Activated CD8-positive, alpha-beta memory T cell treated with anti-CD3 and anti-CD28 coated beads, Interleukin-2, amount 50 U/mL, for 24 hours (primary cell): ENCODE data around the gene EMB.
"Not testable (repeated sequence)": the region's sequence is repeated elsewhere in the genome, so short reads cannot be mapped to it uniquely, and the experiment has no call there.

Experiments used
- DNase-seq: peaks from one replicate; pipeline ENCODE4 v3.0.0-alpha.2; 2020; ENCODE audit errors: extremely low read depth

EMB gene, protein sequence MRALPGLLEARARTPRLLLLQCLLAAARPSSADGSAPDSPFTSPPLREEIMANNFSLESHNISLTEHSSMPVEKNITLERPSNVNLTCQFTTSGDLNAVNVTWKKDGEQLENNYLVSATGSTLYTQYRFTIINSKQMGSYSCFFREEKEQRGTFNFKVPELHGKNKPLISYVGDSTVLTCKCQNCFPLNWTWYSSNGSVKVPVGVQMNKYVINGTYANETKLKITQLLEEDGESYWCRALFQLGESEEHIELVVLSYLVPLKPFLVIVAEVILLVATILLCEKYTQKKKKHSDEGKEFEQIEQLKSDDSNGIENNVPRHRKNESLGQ

DNA sequence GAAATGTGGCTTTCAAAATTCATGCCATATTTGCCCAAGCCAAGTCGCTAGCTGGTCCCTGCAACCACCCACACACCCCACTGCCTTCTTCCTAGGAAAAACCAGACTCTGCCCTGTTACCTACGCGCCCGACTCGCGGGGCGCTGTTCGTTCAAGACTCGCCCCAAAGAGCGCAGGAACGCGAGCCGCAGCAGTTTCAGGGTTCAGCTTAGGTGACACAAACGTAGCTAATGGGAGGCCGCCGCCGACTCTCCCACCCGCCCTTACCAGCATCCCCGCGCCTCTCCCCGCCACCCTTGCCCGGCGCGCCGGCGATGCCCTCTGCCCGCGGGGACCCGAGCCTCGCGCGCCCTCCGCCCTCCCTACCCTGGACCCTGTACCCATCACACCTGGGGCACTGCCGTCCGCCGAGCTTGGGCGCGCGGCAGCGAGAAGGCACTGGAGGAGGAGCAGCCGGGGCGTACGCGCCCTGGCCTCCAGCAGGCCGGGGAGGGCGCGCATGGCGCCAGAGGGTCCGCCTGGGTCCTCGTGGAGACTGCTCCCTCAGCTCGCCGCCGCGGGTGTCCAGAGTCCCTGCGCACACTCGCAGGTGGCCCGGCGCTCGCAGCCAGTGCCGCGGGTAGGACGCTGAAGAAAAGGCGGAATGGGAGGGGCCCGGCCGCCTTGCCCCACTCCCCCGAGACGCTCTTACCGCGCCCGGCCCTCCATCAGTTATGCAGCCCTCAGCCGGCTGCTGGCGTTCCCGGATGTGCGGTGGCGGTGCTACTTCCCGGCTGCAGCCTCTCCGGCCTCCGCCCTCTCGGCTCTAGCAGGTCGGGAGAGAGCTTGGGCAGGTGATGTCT is at the start of gene EMB:
Gene EMB, minus strand, starts transcription at position 638 of the 842 bp plus-strand sequence. Its CDS starts 137 bp downstream, at position 501.
- DNase-seq = peak; percentile 52

DNA sequence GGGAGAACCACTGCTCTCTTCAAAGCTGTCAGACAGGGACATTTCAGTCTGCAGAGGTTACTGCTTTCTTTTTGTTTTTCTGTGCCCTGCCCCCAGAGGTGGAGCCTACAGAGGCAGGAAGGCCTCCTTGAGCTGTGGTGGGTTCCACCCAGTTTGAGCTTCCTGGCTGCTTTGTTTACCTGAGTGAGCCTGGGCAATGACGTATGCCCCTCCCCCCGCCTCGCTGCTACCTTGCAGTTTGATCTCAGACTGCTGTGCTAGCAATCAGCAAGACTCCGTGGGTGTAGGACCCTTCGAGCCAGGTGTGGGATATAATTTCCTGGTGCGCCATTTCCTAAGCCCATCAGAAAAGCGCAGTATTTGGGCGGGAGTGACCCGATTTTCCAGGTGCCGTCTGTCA is 48.4 kb upstream of the EMB start:
- not testable (repeated sequence) for DNase-seq

DNA sequence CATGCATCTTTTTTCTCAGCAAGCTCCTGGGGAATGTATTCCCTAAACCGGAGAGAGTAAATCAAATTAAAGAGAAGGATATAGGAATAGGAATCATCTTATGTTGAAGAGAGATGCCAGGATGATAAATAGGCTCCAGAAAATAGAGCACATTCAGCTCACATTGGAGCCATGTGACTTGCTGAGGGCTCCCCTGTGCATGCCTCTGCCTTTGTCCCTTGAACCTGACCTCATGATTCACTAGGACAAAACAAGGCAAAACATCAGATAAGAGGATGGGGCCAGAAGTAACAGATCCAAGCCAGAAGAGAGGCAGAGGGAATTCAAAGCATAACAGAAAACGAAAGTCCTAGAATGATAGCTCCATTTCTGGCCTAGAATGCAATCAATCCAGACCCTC is 37.7 kb upstream of the EMB start:
- not testable (repeated sequence) for DNase-seq

DNA sequence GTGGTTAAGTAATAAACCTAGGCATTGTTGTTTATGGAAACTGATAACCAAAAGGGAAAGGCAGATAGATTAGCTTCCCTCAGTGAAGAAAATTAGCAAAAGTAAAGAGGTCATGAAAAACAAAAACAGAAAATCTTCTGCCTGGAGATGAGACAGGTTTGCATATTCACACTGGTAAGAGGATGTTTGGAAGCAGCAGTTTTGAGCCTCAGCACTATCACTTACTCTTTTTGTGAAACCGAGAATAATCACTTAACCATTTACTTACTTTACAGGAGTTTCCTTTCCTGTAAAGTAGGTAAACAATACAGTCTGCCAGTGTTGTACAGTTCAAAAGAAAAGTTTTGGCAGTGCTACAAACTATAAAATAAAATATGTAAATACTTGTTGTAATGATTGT is 35.5 kb upstream of the EMB start:
- DNase-seq = no peak

DNA sequence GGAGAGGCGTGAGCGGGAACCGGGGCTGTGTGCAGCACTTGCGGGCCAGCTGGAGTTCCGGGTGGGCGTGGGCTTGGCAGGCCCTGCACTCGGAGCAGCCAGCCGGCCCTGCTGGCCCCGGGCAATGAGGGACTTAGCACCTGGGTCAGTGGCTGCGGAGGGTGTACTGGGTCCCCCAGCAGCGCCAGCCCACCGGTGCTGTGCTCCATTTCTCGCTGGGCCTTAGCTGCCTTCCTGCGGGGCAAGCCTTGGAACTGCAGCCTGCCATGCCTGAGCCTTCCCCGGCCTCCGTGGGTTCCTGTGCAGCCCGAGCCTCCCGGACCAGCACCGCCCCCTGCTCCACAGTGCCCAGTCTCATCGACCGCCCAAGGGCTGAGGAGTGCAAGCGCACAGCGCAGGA is 23.9 kb upstream of the EMB start:
- DNase-seq = not testable (repeated sequence)

DNA sequence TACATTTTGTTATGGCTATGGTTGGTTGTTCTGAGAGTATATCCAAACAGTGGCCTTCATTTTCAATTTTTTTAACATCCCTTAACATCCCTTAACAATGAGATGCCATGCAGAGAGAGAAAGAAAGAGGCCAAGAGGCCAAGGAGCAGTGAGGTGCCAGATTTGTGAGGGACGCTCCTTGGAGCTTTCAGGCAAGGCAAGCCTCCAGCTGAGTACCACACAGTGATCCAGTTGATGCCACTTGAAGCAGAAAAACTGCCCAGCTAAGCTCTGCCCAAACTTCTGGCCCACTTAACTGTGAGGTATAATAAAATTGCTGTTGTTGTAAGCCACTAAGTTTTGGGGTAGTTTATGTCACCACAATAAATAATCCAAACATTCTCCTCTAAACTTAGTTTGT is 22.6 kb upstream of the EMB start:
- no peak for DNase-seq

DNA sequence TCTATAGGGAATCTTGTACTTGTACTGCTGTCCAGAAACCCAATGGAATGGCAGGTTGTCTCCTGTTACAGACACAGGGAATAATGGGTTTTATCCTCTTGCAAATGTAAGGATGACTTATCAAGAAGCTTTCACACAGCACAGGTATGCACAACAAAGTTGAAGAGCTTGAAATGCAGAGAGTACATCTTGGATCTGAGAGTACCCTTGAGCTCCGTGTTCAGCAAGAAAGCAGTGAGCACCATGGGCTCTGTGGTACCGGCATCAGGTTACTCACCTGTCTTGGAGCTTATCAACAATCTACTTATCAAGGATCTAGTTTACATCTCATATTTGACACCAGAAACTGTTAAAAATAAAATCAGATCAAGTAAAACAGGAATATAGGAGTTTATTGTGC is 22.0 kb upstream of the EMB start:
- DNase-seq = no peak

DNA sequence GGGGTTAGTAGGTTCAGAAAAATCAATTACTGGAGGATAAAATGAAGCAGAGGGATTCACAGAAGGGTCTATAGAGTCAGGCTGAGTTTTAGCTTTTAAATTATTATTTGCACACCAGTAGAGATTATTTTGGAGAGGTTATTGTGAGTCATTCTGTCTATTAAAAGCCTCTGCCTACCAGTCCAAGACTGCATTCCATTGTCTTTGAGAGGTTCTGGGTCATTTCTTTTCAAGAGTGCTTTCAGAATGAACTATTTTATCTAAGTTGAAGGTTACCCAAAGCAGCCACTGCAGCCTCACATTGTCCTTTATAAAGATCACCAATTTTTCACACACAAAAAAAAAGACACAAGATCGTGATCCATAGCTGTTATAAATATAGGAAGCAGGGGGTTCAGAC is 21.5 kb upstream of the EMB start:
- DNase-seq = not testable (repeated sequence)

DNA sequence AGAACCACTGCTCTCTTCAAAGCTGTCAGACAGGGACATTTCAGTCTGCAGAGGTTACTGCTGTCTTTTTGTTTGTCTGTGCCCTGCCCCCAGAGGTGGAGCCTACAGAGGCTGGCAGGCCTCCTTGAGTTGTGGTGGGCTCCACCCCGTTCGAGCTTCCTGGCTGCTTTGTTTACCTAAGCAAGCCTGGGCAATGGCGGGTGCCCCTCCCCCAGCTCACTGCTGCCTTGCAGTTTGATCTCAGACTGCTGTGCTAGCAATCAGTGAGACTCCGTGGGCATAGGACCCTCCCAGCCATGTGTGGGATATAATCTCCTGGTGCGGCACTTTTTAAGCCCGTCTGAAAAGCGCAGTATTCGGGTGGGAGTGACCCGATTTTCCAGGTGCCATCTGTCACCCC is 17.3 kb upstream of the EMB start:
- DNase-seq = not testable (repeated sequence)

DNA sequence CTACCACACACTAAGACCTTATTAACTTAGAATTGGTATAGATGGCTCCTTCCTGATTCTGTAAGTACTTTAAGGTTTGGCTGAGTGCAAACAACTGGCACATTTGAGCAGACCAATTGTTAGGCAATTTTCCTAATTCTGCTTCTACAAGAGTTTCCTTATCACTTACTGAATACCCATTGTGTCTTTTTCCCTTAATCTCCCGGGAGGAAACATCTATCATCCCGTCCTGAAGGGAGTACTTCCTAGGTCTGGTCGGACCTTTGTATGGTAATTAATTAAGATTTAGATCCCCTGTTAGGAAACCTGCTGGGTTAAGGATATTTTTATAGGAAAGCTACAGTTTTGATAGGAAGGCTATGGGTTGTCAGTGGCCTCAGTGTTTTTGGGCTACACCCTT is 8.2 kb upstream of the EMB start:
- DNase-seq = not testable (repeated sequence)

DNA sequence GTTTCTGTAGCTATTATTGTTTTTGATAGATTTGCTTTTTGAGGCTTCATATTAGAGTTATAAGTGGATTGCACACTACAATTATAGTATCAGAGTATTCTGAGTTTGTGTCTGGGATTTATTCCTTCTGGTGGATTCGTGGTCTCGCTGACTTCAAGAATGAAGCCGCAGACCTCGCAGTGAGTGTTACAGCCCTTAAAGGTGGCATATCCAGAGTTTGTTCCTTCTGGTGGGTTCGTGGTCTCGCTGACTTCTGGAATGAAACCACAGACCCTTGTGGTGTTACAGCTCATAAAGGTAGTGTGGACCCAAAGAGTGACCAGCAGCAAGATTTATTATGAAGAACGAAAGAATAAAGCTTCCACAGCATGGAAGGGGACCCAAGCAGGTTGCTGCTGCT is 6.9 kb upstream of the EMB start:
- no peak for DNase-seq

DNA sequence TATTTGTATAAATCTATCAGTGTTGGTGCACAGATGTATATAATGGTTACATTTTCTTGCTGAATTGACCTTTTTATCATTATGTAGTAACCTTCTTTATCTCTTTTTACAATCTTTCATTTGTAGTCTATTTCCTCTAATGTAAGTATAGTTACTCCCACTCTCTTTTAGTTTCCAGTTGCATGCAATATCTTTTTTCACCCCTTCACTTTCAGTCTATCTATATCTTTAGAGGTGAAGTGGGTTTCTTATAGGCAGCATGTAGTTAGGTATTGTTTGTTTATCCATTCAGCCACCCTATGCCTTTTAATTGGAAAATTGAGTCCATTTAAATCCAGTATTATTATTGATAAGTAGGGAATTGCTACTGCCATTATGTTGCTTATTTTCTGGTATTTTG is 6.1 kb upstream of the EMB start:
- DNase-seq = no peak

DNA sequence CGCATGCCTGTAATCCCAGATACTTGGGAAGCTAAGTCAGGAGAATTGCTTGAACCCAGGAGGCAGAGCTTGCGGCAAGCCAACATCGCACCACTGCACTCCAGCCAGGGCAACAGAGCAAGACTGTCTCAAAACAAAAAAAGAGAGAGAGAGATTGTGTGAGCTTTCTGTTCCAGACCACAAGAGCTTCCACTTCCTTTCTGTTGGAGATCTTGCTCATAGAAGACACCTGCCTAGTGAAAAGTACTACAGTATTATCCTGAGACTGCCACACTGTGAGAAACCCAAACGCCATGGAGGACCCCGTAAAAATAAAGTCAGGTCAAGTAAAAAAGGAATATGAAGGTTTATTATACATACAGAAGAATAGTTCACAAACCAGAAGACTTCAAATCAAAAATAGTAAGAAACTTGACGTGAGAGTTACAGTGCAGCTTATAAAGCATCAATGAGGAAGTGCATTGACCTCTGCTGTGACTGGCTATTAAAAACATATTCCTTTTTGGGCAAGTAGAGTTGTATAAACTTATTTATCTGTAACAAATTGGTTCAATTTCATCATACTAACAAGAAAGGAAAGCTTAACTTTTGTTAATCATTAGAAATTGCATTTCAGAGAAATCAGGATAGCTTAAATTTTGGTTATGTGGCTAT is 4.3 kb upstream of the EMB start:
- DNase-seq = no peak

DNA sequence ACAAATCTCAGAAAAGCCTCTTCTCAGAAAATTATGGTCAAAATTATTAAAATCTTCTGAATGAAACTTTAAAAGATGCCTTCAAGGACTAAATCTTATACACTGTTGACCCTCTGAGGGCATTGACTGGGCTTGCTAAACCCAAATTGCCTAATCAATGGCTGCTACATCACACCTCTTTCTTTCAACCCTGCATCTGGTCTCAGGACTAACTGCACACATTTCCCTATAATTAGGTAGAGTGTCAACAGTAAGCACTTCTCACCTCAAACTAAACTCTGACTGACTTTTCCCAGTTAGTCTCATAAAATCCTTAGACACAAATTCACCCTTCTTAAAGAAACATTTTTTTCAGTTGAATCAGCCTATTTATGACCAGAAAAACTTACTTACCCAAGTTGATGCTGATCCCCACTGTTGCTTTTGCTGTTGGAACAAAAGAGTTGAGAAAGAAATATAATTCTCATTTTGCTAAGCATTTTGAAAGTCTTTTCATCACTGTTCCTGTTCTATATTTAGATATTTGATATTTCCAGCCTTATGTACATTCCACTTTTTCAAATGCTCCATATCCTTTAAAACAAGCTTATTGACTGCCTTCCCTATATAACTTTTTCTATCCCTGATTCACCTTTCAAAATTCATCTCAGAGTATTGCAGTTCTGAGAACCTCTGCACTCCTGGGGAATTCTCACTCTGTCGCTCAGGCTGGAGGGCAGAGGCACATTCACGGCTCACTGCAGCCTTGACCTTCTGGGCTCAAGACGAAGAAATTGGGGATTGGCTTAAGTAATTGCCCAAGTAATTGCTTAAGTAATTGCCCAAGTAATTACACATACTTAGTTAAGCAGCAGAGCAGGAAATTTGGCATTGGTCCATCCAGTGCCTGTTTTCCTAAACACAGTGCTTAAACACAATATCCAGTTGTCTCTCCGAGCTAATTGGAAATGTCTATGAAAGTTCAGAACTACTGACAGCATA is 1.8 kb upstream of the EMB start:
- not testable (repeated sequence) for DNase-seq

DNA sequence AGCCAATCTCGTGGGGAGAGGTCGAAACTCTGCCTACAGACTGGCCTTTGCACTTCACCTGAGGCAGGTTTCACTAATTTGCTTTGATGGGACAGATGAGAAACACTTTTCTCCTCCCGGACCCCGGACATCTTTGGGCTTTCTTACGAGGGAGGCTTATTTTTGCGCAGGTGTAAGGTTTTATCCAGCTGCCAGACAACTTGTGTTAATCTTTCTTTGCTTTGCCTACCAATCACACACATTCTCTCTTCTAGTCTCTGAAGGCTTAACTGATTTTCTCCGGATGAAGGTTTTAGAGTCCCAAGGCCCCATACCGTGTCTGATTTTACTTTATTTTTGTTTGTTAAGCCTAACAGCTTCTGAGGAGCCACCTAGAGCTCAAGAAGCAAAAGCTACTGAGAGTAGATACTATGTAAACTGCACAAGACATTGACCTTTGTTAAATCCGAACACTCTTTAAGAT is 436 bp upstream of the EMB start:
- no peak for DNase-seq

DNA sequence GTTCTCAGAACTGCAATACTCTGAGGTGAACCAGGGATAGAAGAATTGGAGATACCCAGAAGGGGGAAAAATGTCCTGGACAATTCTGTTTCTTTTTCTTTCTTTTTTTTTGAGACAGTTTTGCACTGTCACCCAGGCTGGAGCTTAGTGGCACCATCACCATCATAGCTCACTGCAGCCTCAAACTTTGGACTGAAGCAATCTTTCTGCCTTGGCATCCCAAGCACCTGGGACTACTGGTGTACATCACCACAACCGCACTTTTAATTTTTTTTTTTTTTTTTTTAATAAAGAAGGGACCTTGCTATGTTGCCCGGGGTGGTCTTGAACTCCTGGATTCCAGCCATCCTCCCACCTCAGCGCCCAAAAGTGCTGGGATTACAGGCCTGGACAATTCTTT is 1.9 kb downstream of the EMB start:
- no peak for DNase-seq

DNA sequence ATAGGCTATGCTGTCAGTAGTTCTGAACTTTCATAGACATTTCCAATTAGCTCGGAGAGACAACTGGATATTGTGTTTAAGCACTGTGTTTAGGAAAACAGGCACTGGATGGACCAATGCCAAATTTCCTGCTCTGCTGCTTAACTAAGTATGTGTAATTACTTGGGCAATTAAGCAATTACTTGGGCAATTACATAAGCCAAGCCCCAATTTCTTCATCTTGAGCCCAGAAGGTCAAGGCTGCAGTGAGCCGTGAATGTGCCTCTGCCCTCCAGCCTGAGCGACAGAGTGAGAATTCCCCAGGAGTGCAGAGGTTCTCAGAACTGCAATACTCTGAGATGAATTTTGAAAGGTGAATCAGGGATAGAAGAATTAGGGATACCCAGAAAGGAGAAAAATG is 3.0 kb downstream of the EMB start:
- not testable (repeated sequence) for DNase-seq

DNA sequence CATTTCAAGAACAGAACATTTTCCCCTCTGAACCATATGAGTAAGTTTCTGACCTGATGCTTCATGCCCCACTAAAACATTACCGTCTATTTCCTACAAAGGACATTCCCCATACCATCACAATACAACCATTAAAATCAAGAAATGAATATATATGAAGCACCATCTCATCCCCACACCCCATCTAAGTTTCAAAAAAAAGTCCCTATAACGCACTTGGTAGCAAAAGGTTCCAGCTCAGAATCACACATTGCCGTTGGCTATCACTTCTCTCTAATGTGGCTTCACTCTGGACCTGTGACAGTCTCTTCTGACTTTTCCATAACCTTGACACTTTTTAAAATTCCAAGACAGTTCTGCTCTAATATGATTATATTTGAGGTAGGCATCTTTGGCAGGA is 5.9 kb downstream of the EMB start:
- DNase-seq = no peak

DNA sequence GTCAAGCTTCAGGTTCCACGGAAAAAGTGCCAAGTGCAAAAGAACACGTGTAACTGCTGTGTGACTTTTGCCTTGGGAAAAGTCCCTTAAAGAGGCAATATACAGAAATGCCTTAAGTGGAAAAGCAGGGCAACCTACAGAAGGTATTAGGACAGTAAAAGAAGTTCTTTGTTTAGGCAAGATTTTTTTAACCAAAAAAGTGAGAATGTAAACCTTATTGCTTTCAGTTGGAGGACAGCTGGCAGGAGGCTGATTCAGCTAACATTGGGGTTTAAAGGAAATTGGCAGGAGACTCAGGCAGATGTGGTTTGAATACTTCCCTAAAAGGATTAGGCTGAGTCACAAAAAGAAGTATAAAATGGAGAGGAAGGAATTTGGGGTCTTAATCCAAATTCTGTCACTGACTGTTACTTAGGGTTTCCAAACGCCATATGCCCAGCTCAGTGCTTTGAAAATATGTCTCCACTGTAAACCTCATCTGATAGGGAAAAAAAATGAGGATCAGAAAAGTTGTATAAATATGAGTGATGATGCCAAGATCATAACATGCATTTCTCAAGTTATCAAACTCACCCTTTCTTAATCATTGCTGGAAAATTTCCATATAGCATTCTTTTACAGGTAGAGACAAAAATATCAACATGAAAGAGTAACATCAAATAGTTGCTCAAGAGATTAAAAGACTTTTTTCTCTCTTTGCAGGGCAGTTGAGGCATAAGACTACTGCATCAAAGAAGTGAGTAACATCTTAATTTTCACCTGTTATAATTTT is 9.8 kb downstream of the EMB start:
- not testable (repeated sequence) for DNase-seq

DNA sequence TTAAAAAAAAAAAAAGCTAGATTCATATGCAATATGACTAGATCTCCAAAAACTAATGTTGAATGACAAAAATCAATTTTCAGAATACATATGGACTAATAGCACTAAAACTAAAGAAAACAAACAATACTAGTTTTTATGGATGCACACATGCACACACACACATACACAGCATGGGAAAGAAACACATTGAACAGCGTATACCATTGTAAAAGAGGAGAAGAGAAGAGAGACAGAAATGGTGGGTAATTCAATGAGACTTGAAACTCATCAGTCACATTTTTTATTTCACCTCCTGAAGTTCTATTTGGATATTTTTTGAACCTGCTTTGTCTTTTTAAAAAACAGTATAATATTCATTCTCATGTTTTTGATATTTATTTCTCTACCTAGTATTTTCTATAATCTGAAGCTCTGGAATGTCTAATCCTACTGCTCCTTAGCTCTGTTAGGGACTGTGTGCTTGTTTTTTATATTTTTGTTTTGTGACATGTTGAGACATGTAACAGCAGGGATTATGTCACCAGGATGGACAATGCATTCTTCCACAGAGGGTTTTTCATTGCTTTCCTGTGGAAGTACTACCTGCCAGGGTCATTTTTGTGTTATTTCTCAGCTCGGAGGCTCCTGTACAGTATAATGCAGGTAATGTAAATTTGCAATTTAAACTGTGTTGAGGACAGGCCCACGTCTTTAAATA is 17.8 kb downstream of the EMB start:
- DNase-seq = not testable (repeated sequence)
